ENCODE data around the gene SNX15. TPM values are rescaled to one million over a fixed set of nuclear protein-coding genes. Genes with fewer than 3 reads are reported as not detected.
A peak's percentile ranks its signal among the peaks of the same experiment; 100 is the strongest.
"Not testable (repeated sequence)": the region's sequence is repeated elsewhere in the genome, so short reads cannot be mapped to it uniquely, and the experiment has no call there.

Gene SNX15
- total RNA-seq, 1 donor from 2014 or later, result 12.6 TPM

DNA sequence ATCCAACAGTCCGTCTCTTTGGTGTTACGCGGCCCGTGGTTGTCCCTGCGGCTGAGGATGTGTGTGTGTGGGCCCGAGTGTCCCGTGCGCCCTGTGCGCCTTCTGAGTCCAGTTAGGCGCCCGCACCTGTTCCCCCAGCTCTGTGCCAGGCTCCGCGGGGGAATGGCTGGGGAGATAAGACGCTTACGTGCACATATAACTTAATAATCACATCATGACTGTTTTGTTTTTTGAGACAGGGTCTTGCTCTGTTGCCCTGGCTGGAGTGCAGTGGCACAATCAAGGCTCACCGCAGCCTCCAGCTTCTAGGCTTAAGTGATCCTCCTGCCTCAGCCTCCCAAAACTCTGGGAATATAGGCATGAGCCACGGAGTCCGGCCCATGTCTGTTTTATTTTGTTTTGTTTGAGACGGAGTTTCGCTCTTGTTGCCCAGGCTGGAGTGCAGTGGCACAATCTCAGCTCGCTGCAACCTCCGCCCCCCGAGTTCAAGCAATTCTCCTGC, 12.5 kb upstream of the SNX15 start:
- no peak for DNase-seq (ENCODE audit: extremely low read depth, low read depth, low spot score)

DNA sequence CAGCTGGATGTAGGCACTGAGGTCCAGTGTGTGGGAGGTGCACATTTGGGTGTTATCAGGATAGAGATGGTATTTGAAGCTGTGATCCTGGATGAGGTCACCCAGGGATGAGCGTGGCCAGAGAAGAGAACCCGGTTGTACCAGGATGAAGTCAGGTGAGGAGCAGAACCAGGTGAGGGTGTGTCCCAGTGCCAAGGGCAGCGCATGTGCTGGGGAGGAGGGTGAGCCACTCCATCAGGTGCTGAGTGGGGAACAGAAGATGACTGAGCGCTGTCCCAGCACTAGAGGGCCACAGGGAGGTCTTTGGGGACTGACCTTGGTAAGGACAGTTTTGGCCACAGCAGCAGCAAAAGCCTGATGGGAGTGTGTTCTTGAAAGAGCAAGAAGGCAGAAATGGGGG, 10.5 kb upstream of the SNX15 start:
- no peak for DNase-seq (ENCODE audit: extremely low read depth, low read depth, low spot score)

DNA sequence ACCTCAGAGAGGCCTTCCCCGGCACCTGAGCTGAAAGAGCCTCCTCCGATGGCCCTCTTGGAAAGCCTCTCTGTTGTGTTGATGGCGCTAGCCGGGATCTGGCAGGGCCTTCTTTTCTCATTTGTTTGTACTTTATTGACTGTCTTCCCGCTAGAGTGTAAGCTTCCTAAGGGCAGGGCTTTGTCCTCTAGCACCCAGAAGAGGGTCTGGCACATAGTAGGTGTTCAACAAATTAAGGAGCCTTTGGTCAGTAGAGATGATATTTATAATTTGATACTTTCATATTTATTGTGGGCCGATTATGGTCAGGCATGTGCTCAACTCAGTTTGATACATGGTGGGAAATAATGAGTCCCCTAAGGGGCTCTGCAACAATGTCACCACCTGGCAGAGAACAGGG, 9.3 kb upstream of the SNX15 start:
- no peak for DNase-seq (ENCODE audit: extremely low read depth, low read depth, low spot score)

DNA sequence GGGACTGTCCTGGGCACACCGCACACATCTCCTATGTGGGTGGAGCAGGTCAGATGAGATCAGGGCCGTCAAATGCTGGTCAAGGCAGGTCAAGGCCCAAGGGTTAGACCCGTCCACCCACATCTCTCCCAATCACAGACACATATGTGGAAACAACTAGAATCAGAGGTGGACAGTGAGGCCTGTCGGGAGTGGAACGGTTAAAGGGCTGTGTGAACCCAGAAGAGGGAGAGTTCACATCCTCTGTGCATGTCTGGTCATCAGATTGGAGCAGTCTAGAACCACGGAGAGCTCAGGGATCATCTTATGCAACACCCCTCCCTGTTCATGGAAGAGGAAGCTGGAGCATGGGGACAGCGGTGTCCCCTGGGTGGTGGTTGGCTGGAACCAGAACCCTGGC, 7.4 kb upstream of the SNX15 start:
- DNase-seq (ENCODE audit: extremely low read depth, low read depth, low spot score), result no peak

DNA sequence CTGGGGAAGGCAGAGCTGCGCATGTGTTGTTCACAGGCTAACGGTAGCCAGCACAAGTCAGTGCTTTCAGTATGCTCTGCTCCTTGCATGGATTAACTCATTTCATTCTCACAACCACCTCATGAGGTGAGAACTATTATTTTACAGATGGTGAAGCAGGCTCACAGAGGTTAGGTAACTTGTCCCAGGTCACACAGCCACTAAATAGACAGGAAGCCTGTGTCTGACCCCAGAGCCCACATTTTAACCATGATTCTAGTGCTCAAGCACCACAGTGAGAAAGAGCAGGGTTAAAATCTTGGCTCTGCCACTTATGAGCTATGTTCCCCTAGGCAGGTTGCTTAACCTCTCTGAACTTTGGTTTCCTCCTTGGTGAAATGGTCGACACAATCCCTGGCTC, 6.2 kb upstream of the SNX15 start:
- no peak for DNase-seq (ENCODE audit: extremely low read depth, low read depth, low spot score)

DNA sequence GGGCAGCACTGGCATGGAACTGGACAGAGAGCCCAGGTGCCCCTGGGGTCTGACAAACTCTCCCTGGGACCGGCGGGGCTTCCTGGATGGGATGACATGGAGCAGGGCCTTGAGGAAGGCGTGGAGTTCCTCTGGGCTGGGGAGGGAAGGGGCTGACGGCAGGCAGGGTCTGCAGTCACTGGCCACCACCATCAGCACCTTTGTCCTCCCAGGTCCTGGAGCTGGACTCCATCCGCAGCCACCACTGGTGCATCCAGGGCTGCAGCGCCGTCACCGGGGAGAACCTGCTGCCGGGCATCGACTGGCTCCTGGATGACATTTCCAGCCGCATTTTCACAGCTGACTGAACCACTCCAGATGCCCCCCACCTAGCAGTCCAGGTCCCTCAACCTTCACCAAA, 5.7 kb upstream of the SNX15 start:
- DNase-seq (ENCODE audit: extremely low read depth, low read depth, low spot score), result no peak

DNA sequence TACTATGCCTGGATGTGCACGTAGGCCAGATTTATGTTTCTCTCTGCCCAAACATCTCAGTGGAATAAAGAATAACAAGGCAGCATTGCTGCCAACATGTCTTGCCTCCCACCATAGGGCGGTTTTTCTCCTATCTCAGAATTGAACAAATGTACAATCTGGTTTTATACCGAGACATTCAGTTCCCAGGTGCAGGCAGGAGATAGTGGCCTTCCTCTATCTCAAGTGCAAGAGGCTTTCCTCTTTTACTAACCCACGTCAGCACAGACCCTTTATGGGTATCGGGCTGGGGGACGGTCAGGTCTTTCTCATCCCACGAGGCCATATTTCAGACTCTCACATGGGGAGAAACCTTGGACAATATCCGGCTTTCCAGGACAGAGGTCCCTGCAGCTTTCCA, 3.7 kb upstream of the SNX15 start:
- not testable (repeated sequence) for DNase-seq (ENCODE audit: extremely low read depth, low read depth, low spot score)

DNA sequence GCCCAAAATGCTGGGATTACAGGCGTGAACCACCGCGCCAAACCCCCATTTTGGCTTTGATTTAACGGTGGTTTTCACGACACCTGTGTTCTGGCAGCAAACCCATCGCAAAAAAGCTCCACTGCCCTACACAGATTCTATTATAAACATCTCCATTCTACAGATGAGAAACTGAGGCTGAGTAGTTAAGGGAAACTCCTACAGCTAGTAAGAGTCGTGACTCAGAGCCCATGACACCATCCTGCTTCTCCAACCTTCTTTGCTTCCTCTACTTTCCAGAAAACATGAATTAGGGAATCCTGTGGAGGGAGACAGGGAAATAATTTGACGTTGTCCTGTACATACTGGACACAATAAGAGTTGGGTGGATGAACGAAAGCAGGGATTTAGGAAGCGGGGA, 429 bp upstream of the SNX15 start:
- no peak for DNase-seq (ENCODE audit: extremely low read depth, low read depth, low spot score)

DNA sequence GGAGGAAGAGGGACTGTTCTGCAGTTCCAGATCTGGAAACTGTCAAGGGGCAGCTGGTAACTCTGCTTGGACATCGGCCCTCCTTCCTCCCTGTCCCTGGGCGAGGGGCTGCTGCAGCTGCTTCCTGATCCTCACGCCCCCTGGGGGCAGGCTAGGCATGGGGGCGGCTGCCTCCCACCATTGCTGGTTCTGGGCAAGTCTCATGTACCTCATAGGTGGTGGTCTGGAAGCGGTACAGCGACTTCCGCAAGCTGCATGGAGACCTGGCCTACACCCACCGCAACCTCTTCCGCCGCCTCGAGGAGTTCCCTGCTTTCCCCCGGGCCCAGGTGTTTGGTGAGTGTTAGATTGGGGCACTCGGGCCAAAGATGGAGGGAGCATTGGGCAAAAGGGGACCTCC, 5.0 kb downstream of the SNX15 start:
- no peak for DNase-seq (ENCODE audit: extremely low read depth, low read depth, low spot score)

DNA sequence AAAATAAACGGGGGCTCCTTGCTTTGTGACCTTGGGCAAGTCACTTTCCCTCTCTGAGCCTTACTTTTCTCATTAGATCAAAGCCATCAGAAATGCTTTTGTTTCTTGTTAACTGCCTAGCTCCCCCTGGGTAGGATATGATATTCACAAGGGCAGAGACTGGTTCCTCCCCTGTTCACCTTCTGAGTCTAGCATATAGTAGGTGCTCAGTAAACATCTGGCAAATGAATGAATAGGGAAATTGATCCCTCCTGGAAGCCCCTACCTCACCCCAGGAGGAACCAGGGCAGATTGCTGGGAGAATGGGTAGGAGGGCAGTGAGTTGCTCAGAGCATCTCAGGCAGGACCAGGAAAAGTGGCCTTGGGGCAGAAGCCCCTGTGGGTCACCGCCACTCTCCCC, 7.2 kb downstream of the SNX15 start:
- no peak for DNase-seq (ENCODE audit: extremely low read depth, low read depth, low spot score)

DNA sequence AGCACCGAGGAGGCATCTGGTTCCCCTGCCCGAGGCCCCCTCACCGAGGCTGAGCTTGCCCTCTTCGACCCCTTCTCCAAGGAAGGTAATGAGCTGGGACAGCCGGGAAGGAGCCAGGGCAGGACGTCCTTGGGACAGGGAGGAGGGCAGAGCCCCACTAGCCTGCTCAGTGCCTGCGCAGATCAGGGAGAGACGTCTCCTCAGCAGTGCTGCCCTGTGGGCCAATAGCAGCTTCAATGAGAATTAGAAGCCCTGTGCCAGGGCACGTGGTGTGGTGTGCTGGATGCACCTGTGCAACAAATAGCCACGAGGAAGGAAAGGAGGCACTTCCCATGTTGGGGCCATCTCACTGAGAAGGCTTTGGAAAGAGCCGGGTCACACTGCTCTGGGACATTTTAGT, 8.3 kb downstream of the SNX15 start:
- DNase-seq (ENCODE audit: extremely low read depth, low read depth, low spot score), result no peak

DNA sequence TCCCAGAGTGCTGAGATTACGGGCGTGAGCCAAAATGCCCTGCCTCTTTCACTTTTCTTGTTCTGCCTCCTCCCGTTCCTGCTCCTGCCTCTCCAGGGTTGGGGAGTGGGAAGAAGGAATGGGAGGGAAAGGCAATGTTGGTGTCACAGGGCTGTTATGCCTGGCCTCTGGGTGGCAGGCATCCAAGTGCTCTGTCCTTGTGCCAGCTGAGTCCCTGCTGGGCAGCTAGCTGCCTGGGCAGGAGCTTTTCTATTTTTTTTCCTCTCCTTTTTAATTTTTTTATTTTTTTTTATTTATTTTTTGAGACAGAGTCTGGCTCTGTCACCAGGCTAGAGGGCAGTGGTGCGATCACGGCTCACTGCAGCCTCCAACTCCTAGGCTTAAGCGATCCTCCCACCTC, 9.7 kb downstream of the SNX15 start:
- no peak for DNase-seq (ENCODE audit: extremely low read depth, low read depth, low spot score)

DNA sequence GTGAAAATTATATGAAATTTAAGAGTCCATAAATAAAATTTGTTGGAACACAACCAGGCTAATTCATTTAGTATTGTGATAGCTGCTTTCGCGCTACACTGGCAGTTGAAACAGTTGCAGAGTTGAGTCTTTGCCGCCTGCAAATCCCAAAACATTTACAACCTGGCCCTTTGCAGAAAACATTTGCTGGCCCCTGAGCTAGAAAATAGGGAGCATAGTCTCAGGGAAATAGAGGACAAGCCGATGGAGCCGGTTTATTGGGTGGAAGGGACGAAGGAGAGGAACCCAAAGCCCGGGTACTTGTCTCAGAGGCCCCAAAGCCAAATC, 13.2 kb downstream of the SNX15 start:
- DNase-seq (ENCODE audit: extremely low read depth, low read depth, low spot score), result no peak

DNA sequence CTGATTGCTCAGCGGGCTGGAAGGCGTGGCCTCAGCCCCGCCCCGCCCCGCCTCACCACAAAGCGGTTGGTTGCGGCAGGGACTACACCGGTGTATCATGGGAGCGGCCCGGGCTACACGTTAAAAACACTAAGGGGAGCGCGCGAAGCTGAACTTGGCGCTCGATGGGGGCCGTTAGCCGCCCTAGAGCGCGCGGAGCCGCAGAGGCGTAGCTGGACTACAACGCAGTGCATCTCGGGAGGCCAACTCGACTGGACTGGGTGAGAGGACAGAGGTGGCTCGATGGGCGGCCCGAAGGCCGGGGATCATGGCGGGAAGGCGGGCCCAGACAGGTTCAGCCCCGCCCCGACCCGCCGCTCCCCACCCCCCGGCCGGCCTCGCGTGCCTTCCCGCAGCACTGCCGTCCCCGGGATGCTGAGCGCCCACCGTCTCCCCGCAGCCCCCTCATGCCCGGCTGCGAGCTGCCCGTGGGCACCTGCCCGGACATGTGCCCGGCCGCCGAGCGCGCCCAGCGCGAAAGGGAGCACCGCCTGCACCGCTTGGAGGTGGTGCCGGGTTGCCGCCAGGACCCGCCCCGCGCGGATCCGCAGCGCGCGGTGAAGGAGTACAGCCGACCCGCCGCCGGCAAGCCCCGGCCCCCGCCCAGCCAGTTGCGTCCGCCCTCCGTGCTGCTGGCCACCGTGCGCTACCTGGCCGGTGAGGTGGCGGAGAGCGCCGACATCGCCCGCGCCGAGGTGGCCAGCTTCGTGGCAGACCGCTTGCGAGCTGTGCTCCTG, 13.8 kb downstream of the SNX15 start, which contains the start of gene SAC3D1:
TSS of gene SAC3D1 (plus strand) at position 364 of the 776 bp plus-strand sequence. CDS start at position 447, 83 bp downstream.
- peak; percentile 29 for DNase-seq (ENCODE audit: extremely low read depth, low read depth, low spot score)

DNA sequence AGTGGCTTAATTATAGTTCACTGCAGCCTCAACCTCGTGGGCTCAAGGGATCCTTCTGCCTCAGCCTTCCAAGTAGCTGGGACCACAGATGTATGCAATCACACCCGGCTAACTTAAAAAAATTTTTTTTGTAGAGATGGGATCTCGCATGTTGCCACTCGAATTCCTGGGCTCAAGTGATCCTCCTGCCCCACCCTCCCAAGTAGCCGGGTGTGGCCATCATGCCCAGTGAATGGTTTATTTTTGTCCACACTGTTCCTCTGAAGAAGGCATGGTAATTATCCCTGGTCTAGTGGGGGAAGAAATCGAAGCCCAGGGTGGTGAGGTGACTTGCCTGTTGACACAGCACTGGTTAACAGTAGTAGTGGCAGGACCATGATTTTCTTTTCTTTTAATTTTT, 15.7 kb downstream of the SNX15 start:
- no peak for DNase-seq (ENCODE audit: extremely low read depth, low read depth, low spot score)

DNA sequence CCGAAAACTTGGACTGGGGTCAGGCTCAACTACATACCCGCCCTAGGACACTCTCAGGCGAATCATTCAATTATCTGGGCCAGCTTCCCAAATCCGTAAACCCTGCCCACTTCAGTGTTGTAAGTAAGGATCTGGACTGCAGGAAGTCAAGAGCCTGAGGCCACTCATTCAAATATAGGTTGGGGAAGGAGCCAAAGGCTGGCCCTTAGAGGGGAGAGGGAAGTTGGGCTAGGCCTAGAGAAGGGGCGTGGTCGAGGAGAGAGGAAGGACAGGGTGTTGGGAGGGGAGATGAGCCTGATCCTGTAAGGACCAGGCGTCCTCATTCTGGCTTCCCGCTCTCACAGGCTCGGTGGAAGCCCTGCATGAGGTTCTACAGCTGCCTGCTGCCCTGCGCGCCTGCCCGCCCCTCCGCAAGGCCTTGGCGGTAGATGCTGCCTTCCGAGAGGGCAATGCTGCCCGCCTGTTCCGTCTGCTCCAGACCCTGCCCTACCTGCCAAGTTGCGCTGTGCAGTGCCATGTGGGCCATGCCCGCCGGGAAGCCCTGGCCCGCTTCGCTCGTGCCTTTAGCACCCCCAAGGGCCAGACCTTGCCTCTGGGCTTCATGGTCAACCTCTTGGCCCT, 16.8 kb downstream of the SNX15 start:
- no peak for DNase-seq (ENCODE audit: extremely low read depth, low read depth, low spot score)

DNA sequence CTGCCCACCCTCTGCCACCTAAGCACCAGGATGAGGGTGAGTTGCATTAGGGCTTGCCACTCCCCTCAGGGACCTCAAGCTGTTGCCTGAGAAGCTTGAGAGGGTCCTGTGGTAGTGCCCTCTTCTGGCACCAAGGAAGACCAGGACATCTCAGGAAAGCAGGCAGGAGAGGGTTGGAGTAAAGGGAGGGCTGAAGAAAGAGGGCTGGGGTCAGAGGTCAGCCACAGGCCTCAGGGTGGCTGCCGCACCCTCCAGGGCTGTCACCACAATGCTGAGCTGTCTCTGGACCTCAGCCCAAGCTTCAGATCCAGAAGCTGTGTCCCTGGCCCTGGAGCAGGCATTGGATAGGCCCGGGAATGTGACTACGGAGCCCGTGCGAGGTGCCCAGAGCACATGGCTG, 17.8 kb downstream of the SNX15 start:
- DNase-seq (ENCODE audit: extremely low read depth, low read depth, low spot score), result no peak

DNA sequence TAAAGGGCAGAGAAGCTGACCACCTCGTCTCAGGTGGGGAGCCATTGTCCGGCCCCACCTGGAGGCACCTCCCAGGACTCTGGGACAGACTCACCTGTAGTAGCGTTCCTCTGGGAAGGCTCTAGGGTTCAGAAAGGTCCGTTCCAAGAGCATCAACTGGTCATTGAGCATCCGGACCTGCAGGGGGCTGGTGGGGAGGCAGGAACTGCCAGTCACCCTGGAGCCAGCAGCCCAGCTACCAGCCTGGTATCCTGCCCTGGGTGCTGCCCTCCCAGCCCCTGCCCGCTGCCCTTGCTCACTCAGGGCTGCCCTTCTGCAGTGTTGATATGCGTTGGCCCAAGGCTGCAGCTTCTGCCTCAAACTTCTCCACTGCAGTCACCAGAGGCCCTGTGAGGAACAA, 18.5 kb downstream of the SNX15 start:
- DNase-seq (ENCODE audit: extremely low read depth, low read depth, low spot score), result no peak

DNA sequence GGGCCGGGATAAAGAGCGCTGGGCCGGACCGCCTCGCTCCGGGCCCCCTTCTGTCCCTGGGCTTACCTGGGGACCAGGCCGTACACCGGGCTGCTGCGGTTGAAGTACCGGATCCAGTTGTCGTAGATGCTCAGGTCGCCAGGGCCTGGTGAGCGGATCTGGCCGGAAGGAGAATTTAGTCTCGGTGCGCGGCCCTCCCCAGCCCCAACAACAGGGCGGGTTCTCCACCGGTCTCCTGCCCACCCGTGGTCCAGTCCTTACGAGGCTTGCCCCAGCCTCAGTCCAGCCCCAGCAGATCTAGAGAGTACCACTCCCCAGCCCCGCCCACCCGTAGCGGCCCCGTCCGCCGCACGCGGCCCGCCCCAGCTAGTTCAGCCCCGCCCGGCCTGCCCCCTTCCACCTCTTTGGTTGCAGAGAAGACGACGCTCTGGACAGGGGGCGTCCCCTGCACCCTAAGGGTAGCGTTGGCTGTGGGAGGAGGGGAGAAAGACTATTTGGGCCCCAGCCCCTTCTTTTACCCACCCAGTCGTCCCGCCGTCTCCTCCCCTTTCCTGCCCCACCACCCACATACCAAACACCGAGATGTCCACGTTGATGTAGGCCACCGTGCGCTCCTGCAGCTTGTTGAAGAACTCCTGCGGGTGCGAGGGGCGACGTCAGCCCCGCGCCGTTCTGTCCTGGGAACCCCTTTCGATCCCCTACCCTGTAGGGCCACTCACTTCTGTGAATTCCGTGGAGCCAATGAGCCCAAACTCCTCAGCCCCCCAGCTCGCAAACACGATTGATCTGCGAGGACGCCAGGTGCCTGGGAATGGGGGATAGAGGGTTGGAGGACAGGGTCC, 20.6 kb downstream of the SNX15 start:
- no peak for DNase-seq (ENCODE audit: extremely low read depth, low read depth, low spot score)

DNA sequence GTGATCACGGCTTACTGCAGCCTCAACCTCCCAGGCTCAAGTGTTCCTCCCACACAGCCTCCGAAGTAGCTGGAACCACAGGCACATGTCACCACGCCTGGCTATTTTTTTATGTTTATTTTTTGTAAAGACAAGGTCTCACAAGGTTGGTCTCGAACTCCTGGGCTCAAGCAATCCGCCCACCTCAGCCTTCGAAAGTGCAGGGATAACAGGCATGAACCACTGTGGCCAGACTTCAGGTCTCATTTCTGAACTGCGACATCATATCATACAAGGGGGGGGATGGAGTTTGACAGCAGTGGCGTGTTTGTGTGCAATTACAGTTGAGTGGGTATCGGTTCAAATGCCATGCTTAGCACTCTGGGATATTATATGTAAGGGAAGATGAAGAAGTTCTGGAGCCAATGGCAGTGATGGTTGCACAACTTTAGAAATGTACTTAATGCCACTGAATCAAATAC, 24.2 kb downstream of the SNX15 start:
- DNase-seq (ENCODE audit: extremely low read depth, low read depth, low spot score), result no peak

DNA sequence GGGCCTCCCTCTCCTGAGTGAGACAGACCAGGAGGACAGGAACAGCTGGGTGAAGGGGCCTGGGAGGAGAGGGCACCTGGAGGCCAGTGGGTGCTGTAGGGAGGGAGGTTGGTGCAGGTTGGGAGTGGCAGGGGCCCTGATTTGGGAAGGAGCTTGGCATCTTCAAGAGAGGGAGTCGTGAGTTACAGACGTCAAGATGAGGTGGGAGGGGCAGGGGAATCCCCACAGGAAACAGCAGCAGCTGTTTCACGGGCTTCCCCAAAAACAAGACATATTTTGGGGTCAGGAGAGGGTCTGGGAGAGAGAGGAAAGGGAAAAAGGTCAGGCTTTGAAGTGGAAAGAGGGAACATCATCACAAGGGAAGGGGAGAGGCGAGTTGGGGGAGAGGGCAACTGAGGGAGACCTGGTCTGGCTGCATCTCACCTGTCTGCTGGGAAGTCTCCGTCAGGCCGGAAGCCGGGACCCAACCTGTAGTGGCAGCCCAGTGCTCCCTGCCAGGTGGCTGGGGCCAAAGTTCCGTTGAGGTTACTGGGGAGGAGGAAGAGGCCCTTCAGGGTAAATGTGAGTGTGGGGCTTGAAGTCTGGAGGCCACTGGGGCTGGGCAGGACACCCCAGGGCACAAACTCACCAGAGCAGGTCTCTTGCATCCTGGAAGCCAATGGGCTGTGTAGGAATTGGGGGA, 26.7 kb downstream of the SNX15 start:
- DNase-seq (ENCODE audit: extremely low read depth, low read depth, low spot score), result no peak

Data from glomerular endothelial cell (primary cell).